ENCODE data around the gene TTC28.

DNA sequence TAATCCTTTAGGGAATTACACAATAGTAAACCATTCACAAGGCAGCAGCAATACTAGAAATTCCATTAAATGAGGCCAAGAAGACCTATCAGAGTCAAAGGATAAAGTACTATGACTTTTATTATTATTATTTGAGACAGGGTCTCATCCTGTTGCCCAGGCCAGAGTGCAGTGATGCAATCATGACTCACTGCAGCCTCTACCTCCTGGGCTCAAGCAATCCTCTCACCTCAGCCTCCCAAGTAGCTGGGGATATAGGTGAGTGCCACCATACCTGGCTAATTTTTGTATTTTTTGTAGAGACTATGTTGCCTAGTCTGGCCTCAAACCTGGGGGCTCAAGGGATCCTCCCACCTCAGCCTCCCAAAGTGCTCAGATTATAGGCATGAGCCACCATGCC lies 51.8 kb downstream of the TTC28 start:
- TF ChIP-seq, protein P1, sequence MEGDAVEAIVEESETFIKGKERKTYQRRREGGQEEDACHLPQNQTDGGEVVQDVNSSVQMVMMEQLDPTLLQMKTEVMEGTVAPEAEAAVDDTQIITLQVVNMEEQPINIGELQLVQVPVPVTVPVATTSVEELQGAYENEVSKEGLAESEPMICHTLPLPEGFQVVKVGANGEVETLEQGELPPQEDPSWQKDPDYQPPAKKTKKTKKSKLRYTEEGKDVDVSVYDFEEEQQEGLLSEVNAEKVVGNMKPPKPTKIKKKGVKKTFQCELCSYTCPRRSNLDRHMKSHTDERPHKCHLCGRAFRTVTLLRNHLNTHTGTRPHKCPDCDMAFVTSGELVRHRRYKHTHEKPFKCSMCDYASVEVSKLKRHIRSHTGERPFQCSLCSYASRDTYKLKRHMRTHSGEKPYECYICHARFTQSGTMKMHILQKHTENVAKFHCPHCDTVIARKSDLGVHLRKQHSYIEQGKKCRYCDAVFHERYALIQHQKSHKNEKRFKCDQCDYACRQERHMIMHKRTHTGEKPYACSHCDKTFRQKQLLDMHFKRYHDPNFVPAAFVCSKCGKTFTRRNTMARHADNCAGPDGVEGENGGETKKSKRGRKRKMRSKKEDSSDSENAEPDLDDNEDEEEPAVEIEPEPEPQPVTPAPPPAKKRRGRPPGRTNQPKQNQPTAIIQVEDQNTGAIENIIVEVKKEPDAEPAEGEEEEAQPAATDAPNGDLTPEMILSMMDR (conservative IDR thresholded peaks at IDR 0.05 in 1 of 2, IDR thresholded peaks at IDR 0.05 in 1 of 2; ENCODE audit: low read depth in 1 of 2, low read length in 2 of 2) = no peak
- TF ChIP-seq EZH2 (IDR thresholded peaks at IDR 0.05; ENCODE audit: low read length, missing control alignments) = no peak
